Upper lobe of left lung (tissue), 6 donors: ENCODE results near the gene CHRNE. TPM values are rescaled to one million over a fixed set of nuclear protein-coding genes. Genes with fewer than 3 reads are reported as not detected.
A peak's percentile ranks its signal among the peaks of the same experiment; 100 is the strongest.

Source experiments
- ATAC-seq, 2 donors: fragments of 200-7000 bp; cut with Tn5 transposase; one replicate each; pipeline ENCODE4 v1.9.1; 2022; ENCODE audit warnings: mild to moderate bottlenecking in 2 of 2, moderate library complexity in 2 of 2; ENCODE audit not compliant: low FRiP score in 2 of 2
- DNase-seq, 2 donors: peaks; one replicate each; pipeline ENCODE4 v3.0.0-alpha.2; 2019 to 2020
- H3K27ac ChIP-seq, 4 donors: fragments of 200-600 bp; sonication (generic); one replicate each; pipeline ENCODE4 v1.5.1; 2016 to 2019
- H3K27me3 ChIP-seq, 4 donors: fragments of 200-600 bp; sonication (generic); one replicate each; pipeline ENCODE4 v1.5.1; 2017 to 2019
- H3K36me3 ChIP-seq, 4 donors: fragments of 200-600 bp; sonication (generic); one replicate each; pipeline ENCODE4 v1.5.1; 2016 to 2019
- H3K4me1 ChIP-seq, 4 donors: fragments of 200-600 bp; sonication (generic); one replicate each; pipeline ENCODE4 v1.5.1; 2018 to 2019
- H3K4me3 ChIP-seq, 4 donors: fragments of 200-600 bp; sonication (generic); one replicate each; pipeline ENCODE4 v1.5.1; 2017 to 2019; ENCODE audit warnings: mild to moderate bottlenecking in 2 of 4, moderate library complexity in 1 of 4
- H3K9me3 ChIP-seq, 4 donors: fragments of 200-600 bp; sonication (generic); one replicate each; pipeline ENCODE4 v1.5.1; 2018 to 2019
- EP300 ChIP-seq, 4 donors: sonication (generic); formaldehyde crosslinking; IDR thresholded peaks; one replicate each; pipeline ENCODE4 v1.5.1; 2017; ENCODE audit warnings: antibody characterized with exemption in 4 of 4, control low read depth in 2 of 4
- POLR2A ChIP-seq, 4 donors: fragments of 450-650 bp; IDR thresholded peaks; one replicate each; pipeline ENCODE4 v1.5.1; 2016 to 2017; ENCODE audit warnings: antibody characterized with exemption in 4 of 4, mild to moderate bottlenecking in 2 of 4
- POLR2AphosphoS5 ChIP-seq, 2 donors: sonication (generic); formaldehyde crosslinking; IDR thresholded peaks; one replicate each; pipeline ENCODE4 v1.5.1; 2017; ENCODE audit warnings: antibody characterized with exemption in 2 of 2
- WGBS, 2 donors: methylation state at CpG; one replicate each; pipeline ENCODE4 v1.1.5; 2017 to 2018; 5-methylcytosine and 5-hydroxymethylcytosine counted together
- total RNA-seq, 6 donors: library from RNA; depleted of rRNA in 4 of 6; stranded (reverse); fragments of >200 nt in 4 of 6; gene quantifications; one replicate each; pipeline versions ENCODE4 v1.1.0 to v1.2.1, GENCODE V29; 2016 to 2021
- TF ChIP-seq, protein P1 (sequence below), 6 experiments: fragments of 450-650 bp in 4 of 6; fragments of 200-600 bp in 2 of 6; sonication (generic) in 2 of 6; IDR thresholded peaks; one replicate each; pipeline ENCODE4 v1.5.1; 2016 to 2019; ENCODE audit warnings: antibody characterized with exemption in 6 of 6
- donor health status: DM: no; HTN: no; CAD: no; lungs with moderate emphysema.
- donor health status: DM: no; HTN: yes; CAD: no; lungs with severe emphysema.

CHRNE gene
- total RNA-seq, 6 donors from 2014 or later: 0.61 to 1.7 (median 1.2) TPM; not detected in 2

GRCh38 chr17:4899341-4900230 lies 3.3 kb downstream of the CHRNE start, which contains the start of gene C17orf107:
Gene C17orf107 (plus strand): TSS chr17:4899536. CDS start chr17:4899763, 227 bp downstream.
- ATAC-seq: peak; percentile 75 to 84
- Histone ChIP-seq H3K27me3 (peaks cover 0 to 9% (median 0%) of the 10 kb centered on the region in 4 donors), H3K36me3 (peaks cover 4 to 31% (median 30%) of the 10 kb centered on the region in 4 donors), H3K4me3 (peak within 1 kb of the TSS; percentile 13 to 61 (median 46)), H3K9me3 (no peaks in the 10 kb centered on the region), H3K27ac (peak within 1 kb of the TSS in 2 of 4 donors; percentile 42 to 66), H3K4me1 (peaks cover 9 to 46% (median 29%) of the 10 kb centered on the region in 4 donors)
- 35 to 59% methylated on average over 35 to 39 of the region's 60 CpGs for WGBS, 2 donors
- DNase-seq: peak; percentile 94 to 98
- TF ChIP-seq EP300 (IDR thresholded peaks at IDR 0.05): peak in 1 of 4 donors; percentile 83
- TF ChIP-seq, protein P1, sequence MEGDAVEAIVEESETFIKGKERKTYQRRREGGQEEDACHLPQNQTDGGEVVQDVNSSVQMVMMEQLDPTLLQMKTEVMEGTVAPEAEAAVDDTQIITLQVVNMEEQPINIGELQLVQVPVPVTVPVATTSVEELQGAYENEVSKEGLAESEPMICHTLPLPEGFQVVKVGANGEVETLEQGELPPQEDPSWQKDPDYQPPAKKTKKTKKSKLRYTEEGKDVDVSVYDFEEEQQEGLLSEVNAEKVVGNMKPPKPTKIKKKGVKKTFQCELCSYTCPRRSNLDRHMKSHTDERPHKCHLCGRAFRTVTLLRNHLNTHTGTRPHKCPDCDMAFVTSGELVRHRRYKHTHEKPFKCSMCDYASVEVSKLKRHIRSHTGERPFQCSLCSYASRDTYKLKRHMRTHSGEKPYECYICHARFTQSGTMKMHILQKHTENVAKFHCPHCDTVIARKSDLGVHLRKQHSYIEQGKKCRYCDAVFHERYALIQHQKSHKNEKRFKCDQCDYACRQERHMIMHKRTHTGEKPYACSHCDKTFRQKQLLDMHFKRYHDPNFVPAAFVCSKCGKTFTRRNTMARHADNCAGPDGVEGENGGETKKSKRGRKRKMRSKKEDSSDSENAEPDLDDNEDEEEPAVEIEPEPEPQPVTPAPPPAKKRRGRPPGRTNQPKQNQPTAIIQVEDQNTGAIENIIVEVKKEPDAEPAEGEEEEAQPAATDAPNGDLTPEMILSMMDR (IDR thresholded peaks at IDR 0.05): peak in 1 of 6 experiments; percentile 6
- peak in 1 of 4 donors; percentile 38 for TF ChIP-seq POLR2A (IDR thresholded peaks at IDR 0.05)
- peak; percentile 53 to 65 for TF ChIP-seq POLR2AphosphoS5 (IDR thresholded peaks at IDR 0.05)

GRCh38 chr17:4898927-4899326 lies 4.0 kb downstream of the CHRNE start:
- peak overlapping the region in 1 of 4 donors; percentile 31 for H3K27ac ChIP-seq
- TF ChIP-seq, protein P1 (IDR thresholded peaks at IDR 0.05): no peak
- TF ChIP-seq POLR2AphosphoS5 (IDR thresholded peaks at IDR 0.05) (no peak), POLR2A (IDR thresholded peaks at IDR 0.05) (no peak), EP300 (IDR thresholded peaks at IDR 0.05) (no peak)
- WGBS, 2 donors: 52% methylated on average over 23 of the region's 34 CpGs; no CpG with 5 or more reads in 1 of the 2 donors
- peaks cover 9 to 46% (median 29%) of the 10 kb centered on the region in 4 donors for H3K4me1 ChIP-seq
- ATAC-seq: no peak
- no peaks in the 10 kb centered on the region for H3K9me3 ChIP-seq
- H3K27me3 ChIP-seq: peaks cover 0 to 9% (median 0%) of the 10 kb centered on the region in 4 donors
- peaks cover 9 to 38% (median 37%) of the 10 kb centered on the region in 4 donors for H3K36me3 ChIP-seq
- peak in 1 of 2 donors; percentile 89 for DNase-seq
- H3K4me3 ChIP-seq: peak overlapping the region in 3 of 4 donors; percentile 41 to 61 (median 52)

DNA sequence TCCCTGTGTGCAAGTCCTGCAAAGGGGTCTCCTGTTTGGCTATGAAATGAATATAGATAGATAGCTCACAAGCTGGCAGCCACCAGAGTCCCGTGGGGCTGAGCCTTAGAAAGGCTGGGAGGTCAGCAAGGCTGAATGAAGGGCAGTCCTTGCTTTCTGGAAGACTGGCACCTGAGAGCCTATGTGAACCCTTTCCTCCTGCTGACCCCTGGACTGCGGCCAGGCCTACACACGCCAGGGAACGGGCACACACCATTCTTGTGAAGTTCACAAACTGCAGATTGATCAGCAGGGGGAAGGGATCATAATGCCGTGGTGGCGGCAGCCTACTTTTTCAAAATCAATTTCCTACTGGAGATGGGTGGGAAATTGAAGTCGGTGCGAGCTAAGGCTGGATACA lies 4.5 kb downstream of the CHRNE start:
- DNase-seq: peak in 1 of 2 donors; percentile 39
- TF ChIP-seq, protein P1 (IDR thresholded peaks at IDR 0.05): no peak
- TF ChIP-seq EP300 (IDR thresholded peaks at IDR 0.05) (no peak), POLR2A (IDR thresholded peaks at IDR 0.05) (no peak), POLR2AphosphoS5 (IDR thresholded peaks at IDR 0.05) (no peak)
- ATAC-seq: no peak
- Histone ChIP-seq H3K27ac (no peak overlapping the region), H3K9me3 (no peaks in the 10 kb centered on the region), H3K36me3 (peaks cover 12 to 44% (median 42%) of the 10 kb centered on the region in 4 donors), H3K4me3 (peak overlapping the region in 1 of 4 donors; percentile 52), H3K4me1 (peaks cover 7 to 41% (median 27%) of the 10 kb centered on the region in 4 donors), H3K27me3 (peaks cover 0 to 9% (median 0%) of the 10 kb centered on the region in 4 donors)
- 93 to 94% methylated on average over 7 to 8 of the region's 8 CpGs for WGBS, 2 donors

GRCh38 chr17:4897785-4898184 lies 5.1 kb downstream of the CHRNE start:
- ATAC-seq (no peak), DNase-seq (no peak)
- peaks cover 12 to 49% (median 48%) of the 10 kb centered on the region in 4 donors for H3K36me3 ChIP-seq
- peaks cover 0 to 9% (median 0%) of the 10 kb centered on the region in 4 donors for H3K27me3 ChIP-seq
- H3K4me1 ChIP-seq: peaks cover 2 to 35% (median 21%) of the 10 kb centered on the region in 4 donors
- H3K9me3 ChIP-seq: no peaks in the 10 kb centered on the region
- no peak overlapping the region for H3K27ac ChIP-seq
- H3K4me3 ChIP-seq: no peak overlapping the region
- WGBS, 2 donors: 64 to 85% methylated on average over 5 of the region's 5 CpGs
- TF ChIP-seq POLR2AphosphoS5 (IDR thresholded peaks at IDR 0.05) (no peak), POLR2A (IDR thresholded peaks at IDR 0.05) (no peak), EP300 (IDR thresholded peaks at IDR 0.05) (no peak)
- TF ChIP-seq, protein P1 (IDR thresholded peaks at IDR 0.05): no peak
